Measurements from ENCODE around the gene TRIM59.

- TF ChIP-seq, protein P1, sequence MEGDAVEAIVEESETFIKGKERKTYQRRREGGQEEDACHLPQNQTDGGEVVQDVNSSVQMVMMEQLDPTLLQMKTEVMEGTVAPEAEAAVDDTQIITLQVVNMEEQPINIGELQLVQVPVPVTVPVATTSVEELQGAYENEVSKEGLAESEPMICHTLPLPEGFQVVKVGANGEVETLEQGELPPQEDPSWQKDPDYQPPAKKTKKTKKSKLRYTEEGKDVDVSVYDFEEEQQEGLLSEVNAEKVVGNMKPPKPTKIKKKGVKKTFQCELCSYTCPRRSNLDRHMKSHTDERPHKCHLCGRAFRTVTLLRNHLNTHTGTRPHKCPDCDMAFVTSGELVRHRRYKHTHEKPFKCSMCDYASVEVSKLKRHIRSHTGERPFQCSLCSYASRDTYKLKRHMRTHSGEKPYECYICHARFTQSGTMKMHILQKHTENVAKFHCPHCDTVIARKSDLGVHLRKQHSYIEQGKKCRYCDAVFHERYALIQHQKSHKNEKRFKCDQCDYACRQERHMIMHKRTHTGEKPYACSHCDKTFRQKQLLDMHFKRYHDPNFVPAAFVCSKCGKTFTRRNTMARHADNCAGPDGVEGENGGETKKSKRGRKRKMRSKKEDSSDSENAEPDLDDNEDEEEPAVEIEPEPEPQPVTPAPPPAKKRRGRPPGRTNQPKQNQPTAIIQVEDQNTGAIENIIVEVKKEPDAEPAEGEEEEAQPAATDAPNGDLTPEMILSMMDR (IDR thresholded peaks at IDR 0.05 in 4 of 5, conservative IDR thresholded peaks at IDR 0.05 in 1 of 5) = no peak
- TF ChIP-seq POLR2A (IDR thresholded peaks at IDR 0.05) = no peak
Measured at GRCh38 chr3:160475884-160476283, 26.3 kb upstream of the TRIM59 start.

Measured in gastrocnemius medialis (tissue), 4 donors.